HG03066 (cell line): ENCODE measurements around the gene SEMA3A.

Source experiments
- ATAC-seq: cut with Tn5 transposase; IDR thresholded peaks from one replicate; pipeline ENCODE4 v1.9.1; 2021; ENCODE audit warnings: low read depth; ENCODE audit not compliant: unreplicated experiment

Gene SEMA3A

DNA sequence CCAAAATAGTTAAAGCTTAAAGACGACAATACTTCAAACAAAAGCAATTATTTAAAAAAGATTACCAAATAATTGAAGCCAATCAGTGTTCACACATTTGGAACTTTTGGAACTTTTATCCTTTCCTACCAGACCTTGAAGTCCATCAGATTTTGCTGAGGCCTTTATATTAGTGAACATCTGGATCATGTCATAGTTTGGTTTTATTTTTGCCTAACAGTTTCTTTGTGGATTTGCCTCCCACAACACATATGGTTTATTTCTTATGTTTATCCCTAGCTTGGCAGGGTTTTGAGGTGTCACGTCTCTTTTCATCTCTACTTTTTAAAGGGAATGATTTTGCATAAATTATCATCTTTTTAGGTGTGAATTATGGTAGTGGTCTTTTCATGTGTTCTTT lies 242.4 kb downstream of the SEMA3A start:
- no peak for ATAC-seq

DNA sequence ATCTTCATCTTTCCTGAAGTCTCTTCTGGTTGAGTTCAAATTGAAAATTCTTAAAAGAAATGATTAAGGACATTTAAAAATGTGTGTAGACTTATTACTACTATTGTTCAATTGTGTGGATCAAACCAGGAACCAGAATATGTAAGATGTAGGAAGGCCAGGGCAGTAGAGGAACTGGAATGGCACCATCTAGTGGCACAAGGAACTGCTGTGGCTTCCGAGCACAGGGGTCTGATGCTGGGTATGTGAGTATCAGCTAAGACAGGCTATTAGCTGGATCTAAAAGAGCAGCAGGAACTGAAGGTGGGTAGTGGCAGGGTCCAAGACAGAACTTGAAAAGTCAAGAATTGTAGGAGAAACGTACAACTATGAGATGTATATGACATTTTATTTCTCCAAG lies 247.3 kb downstream of the SEMA3A start:
- ATAC-seq = peak; percentile 80

DNA sequence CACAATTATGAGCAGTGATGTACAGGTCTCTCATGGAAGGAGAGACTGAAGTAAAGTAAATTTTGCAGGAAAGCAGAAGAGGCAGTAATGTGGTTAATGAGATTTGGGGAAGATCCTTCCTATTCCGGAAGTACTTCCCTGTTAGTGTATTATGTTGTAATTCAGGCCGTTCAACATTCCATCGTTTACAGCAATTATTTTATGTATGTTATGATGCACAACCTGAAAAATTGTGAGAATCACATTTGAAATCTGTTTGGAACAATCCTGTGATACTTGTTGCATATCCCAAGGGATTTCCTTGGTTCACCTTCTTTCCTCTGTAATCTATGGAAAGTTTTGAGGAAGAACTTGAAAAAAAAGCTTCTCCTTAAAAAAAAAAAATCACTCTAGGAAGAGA lies 247.8 kb downstream of the SEMA3A start:
- ATAC-seq = no peak

DNA sequence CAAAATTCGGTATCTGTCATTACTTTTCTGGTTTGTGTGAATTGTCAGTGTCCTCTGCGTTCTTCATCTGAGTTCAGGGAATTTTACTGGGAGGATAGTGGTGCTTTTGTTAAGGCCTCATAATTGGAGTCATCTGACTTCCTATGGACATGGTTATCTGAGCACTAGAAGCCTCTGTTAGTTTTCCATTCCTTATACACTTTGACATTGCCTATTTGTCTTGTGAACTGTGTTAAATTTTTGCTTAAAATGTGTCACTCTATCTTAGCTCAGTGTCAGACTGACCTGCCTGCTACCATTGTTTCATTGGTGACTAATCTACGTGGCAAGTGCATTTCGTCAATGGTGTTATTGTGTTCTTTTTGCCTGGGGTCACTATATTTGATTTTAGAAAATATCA lies 253.3 kb downstream of the SEMA3A start:
- ATAC-seq = no peak

DNA sequence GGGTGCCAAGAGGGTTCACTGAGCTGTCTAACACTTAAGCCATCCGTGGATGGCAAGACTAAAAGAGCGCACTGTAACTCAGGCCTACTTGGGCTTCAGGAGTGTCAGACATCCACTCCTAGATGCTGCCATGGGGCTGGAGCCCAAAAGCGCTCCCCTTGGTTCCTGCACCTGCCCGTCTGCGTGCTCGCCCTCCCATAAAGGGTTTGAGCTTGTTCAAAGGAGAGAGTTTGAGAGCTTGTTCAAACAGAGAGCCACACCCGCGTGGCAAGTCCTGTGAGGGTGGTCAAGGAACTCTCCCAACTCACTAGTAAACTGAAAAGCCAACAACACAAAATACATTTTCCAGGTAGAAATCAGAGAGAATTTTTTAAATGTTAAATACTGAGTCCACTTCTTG lies 256.7 kb downstream of the SEMA3A start:
- ATAC-seq = no peak

DNA sequence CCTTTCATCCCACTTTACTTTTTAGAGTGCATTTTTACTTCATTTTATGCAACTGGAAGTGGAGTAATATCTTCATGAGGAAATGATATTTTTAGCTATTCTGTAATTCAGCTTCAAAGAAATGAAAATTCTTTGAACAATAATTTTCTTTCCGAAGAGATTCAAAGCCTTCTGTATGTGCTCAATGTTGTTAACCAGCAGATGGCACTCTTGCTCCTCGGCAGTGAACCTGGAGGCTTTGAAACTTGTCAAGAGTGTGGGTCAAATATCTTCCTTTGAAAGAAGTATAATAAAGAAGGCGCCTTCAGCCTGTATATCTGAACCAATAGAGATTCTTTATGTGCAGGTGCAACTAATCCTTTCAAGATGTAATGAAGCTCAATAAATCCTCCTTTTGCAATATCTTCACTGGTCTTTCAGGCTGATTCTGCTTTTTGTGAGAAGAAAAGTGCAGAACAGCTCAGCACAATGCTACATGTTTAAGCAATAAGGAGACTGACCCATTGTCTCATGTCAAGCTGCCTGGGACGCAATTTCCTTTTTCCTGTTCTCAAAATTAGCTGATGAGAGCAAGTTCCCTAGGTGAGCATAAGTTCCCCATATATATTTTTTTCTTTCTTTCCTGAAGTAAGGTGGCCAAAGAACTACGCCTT lies 258.4 kb downstream of the SEMA3A start:
- ATAC-seq = peak; percentile 79

DNA sequence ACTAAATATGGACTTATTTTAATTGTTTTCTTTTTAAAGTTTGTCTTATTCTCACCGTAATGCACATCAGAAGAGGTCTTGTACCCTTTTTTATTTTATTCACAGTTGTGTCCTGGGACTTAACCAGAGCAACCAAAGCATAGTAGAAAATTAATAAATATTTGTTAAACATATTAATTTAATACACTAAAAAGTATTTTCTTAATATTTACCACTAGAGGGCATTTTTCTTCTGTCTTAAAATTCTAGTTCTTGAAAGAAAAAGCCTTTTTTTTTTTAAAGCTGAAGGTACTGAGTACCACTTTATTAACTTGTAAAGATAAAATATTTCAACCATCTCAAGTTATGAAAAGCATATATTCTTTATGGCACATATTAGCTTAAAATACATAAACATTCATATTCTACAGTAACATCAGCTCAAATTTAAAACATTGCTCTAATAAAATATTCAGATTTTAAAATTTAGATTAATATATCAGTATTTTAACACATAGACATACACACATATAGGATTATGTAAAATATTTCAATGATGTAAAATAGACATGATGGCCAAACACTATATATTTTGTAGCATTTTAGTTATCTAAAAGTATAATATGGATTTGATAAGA lies 260.4 kb downstream of the SEMA3A start:
- ATAC-seq = no peak

DNA sequence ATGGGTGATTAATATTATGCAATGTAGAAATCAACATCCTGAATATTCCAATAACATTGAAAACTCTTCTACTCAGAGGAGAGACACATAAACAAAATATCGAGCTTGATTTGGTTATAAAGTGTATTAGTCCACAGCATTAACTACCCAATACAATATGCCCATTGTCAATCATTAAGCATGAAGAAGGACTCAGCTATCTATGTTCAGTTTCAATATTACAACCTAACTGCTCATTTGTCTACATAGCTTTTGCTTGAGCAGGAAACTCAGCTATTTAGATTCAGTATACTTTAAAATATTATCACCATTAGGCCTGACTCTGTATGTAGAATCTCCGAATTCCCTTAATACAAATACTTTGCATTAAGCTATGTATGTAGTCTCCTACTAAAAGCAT lies 262.6 kb downstream of the SEMA3A start:
- ATAC-seq = no peak

DNA sequence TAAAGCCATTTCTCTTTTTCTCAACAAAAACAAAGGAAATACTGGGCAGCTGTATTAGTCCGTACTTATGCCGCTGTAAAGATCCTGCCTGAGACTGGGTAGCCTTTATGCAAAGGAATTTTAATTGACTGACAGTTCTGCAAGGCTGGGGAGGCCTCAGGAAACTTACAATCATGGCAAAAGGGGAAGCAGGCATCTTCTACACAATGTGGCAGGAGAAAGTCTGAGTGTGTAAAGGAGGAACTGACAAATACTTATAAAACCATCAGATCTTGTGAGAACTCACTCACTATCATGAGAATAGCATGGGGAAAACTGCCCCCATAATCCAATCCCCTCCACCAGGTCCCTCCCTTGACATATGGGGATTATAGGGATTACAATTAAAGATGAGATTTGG lies 264.3 kb downstream of the SEMA3A start:
- no peak for ATAC-seq

DNA sequence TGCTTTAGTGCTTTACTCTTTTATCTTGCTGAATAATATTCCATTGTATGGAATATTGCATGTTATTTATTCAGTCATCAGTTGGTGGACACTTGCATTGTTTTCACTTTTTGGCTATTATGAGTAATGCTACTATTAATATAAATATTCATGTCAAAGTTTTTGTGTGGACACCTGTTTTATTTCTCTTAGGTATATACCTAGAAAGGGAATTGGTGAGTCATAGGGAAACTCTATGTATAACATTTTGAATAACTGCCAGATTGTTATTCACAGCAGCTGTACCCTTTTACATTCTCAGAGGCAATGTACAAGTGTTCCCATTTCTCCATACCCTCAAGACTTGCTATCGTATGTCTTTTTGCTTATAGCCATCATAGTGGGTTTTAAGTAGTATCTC lies 268.7 kb downstream of the SEMA3A start:
- ATAC-seq = peak; percentile 75

DNA sequence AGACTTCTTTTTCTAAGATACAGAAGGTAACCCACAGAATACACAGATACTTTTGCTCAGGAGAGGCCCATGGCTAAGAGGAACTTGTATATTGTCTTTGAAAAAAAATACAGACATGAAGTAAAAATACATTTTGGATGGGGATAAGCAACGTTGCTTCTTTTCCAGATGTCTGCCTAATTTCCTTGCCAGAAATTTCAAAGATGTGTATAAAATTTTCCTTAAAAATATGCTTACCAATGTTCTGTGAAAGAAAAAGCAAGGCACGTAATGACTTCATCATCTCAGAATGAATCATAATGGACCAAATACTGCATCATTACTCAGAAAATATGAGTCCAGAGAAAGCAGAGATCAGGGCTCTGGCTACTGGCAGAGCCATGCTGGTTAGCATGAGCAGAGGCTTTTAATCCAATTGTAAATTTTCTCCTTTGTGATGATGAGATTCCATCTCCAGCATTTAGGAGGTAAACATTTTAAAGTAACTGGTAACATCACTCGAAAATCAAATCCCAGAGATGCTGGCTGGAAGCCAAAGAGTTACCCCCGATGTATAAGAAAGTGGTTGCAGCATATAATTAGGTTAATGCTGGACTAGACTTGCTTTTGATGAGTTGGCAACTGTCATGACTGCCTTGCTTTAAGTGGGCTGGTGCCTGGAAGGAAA lies 272.5 kb downstream of the SEMA3A start:
- ATAC-seq = no peak

DNA sequence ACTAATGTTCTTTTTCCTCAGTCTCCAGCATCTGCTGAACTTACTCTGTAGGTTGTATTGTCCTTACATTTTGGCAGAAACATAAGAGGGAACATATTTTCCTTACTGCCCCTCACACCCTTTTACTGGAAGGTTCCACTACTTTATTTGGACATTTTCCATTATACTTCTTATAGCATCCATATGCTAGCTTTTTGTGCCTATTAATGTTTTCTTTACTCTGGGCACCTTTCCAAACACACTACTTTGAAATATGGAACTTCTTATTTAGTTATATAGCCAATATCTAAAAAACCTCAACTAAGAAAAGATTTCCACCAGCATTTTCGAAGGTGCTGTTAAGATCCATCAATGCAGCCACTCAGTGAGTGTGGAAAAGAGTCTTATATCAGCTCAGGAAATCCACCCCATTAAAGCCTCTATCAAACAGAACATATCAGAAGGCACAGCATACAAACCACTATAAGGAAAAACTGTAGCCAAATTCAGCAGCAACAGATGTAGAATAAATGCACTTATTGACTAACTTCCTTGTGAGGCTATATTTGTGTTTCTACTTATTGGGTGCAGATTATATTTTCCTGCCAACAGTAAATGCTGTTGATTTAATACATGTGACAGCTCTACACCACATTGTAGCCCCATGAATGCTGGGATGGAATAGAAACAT lies 273.2 kb downstream of the SEMA3A start:
- ATAC-seq = no peak

DNA sequence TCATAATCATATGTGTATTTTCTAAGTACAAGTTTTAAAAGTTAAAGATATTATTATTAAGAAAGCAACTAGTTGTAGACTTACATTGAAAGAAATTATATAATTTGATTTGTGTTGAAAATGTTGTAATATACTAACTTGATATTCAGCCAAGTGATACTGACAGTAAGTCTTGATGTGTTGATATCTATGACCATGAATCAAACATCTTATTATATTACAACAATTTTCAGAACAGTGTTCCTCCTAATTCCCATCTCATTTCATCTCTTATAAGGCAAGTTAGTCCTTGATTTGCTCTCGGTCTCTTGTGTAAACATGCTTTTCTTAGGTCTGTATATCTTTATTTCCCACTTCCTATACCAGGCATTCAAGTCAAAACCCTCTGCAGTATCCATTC lies 276.4 kb downstream of the SEMA3A start:
- no peak for ATAC-seq

DNA sequence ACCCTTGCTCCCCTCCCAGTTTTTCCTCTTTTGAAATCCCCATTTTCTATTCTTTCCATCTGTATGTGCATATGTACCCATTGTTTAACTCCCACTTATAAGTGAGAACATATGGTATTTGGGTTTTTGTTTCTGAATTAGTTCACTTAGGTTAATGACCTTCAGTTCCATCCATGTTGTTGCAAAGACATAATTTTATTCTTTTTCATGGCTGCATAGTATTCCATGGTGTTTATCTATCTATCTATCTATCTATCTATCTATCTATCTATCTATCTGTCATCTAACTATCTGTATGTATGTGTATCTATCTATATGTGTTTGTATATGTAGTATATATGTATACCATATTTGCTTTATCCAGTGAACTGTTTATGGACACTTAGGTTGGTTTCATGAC lies 281.4 kb downstream of the SEMA3A start:
- no peak for ATAC-seq

DNA sequence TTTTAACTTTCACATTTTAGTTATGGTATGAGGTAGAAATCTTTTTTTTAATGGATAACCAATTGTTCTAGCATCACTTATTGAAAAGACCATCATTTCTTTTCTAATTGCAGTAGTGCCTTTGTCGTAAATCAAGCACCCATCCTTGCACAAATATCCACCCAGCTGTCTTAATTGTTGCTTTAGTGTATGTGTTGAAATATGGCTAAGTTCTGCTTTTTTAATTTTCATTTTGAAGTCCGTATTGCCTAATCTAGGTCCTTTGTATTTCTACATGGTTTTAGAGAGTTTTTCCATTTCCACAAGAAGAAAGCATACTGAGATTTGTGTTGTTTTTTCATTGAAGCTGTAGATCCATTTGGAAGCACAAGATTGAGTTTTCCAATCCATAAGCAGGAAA lies 286.1 kb downstream of the SEMA3A start:
- no peak for ATAC-seq
